Effector CD8-positive, alpha-beta T cell (primary cell): Measurements from ENCODE around the gene HSPA1L.
"Not testable (repeated sequence)": the region's sequence is repeated elsewhere in the genome, so short reads cannot be mapped to it uniquely, and the experiment has no call there.

Source experiments
- DNase-seq: peaks from one replicate; lab custom pipeline; 2025; lab: John Stamatoyannopoulos, UW
- total RNA-seq, 4 experiments: gene quantifications; one replicate each; lab custom pipeline; 2026; lab: John Stamatoyannopoulos, UW

HSPA1L gene
- 8.6 to 12.5 (median 11.0) reads per million in 4 experiments for total RNA-seq

GRCh38 chr6:31815025-31815838, at the start of gene HSPA1L, which contains the start of gene HSPA1A:
TSS of gene HSPA1L (minus strand) at chr6:31815283. CDS start at chr6:31811972, 3,311 bp downstream.
TSS of gene HSPA1A (plus strand) at chr6:31815543. CDS start at chr6:31815757, 214 bp downstream.
- peak; percentile 52 for DNase-seq

- no peak for DNase-seq
These were observed 49.7 kb upstream of the HSPA1L start for GRCh38 chr6:31864818-31865204.

DNA sequence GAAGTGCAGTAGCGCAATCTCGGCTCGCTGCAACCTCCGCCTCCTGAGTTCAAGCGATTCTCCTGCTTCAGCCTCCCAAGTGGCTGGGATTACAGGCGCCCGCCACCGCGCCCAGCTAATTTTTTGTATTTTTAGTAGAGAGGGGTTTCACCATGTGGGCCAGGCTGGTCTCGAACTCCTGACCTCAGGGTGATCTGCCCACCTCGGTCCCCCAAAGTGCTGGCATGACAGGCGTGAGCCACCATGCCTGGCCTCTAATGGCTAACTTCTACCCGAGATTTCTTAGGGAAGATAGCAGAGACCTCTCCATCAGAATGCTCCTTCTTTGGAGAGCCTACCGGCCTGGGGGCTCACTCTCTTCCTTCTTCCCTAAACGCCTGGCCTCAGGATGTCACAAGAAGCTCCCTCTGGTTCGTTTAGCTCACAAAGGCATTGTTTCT, 49.1 kb upstream of the HSPA1L start:
- not testable (repeated sequence) for DNase-seq

DNA sequence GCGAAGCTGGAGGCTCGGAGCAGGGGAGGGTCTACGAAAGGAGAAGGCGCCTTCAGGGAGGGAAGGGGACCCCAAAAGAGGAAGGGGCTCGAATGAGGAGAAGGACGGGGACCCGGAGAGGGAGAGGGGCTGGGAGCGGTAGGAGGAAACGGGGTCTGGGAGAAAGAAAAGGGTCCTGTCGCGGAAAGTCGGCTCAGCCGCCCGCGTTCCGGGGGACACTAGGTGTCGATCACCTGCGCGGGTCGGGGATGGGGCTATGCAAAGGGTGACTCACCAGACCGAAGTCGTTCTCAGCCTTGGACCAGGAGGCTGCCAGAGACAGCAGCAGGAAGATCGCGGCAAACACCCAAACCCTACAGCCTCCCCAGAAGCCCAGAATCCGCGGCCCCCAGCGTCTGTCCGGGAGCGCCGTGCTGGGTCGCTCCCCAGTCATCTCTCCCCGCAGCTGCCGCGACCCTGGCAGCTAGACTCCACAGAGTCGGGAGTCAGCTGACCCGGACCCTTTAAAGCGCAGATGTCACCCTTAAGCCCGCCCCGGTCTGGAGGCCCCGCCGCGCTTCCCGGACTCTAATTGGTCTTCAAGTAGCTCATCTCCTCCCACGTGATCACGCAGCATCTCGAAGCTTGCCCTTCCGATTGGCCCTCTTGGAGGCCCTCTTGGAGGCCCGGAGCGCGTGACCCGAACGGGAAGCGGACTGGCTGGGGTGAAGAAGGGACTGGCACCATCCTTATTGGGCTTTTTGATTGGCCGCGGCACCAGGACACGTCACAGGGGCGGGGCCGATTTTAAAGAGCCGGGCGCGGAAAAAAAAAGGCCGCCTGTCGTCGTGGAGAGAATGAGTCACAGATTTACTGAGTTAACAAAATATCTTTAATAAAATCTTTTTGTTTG, 47.5 kb upstream of the HSPA1L start, which contains the start of gene NEU1:
NEU1 (minus strand) TSS at position 478 of the 892 bp plus-strand sequence; CDS start at position 433, 45 bp downstream.
- DNase-seq = peak; percentile 98

GRCh38 chr6:31861919-31862343, 46.8 kb upstream of the HSPA1L start:
- no peak for DNase-seq

- DNase-seq = no peak
These were observed 46.1 kb upstream of the HSPA1L start for GRCh38 chr6:31861150-31861549.

- DNase-seq = no peak
These were observed 45.3 kb upstream of the HSPA1L start for GRCh38 chr6:31860349-31860748.

GRCh38 chr6:31859923-31860322, 44.8 kb upstream of the HSPA1L start:
- DNase-seq = no peak

GRCh38 chr6:31858707-31859106, 43.6 kb upstream of the HSPA1L start:
- DNase-seq = no peak

DNA sequence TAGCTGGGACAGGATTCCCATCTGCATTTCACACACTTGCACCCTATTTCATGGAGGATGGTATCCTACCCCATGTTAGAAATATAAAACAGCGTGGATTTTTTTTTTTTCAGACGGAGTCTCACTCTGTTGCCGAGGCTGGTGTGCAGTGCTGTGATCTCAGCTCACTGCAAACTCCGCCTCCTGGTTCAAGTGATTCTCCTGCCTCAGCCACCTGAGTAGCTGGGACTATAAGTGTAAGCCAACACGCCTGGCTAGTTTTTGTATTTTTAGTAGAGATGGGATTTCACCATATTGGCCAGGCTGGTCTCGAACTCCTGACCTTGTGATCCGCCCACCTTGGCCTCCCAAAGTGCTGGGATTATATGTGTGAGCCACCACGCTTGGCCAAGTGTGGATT, 42.7 kb upstream of the HSPA1L start:
- DNase-seq = not testable (repeated sequence)

DNA sequence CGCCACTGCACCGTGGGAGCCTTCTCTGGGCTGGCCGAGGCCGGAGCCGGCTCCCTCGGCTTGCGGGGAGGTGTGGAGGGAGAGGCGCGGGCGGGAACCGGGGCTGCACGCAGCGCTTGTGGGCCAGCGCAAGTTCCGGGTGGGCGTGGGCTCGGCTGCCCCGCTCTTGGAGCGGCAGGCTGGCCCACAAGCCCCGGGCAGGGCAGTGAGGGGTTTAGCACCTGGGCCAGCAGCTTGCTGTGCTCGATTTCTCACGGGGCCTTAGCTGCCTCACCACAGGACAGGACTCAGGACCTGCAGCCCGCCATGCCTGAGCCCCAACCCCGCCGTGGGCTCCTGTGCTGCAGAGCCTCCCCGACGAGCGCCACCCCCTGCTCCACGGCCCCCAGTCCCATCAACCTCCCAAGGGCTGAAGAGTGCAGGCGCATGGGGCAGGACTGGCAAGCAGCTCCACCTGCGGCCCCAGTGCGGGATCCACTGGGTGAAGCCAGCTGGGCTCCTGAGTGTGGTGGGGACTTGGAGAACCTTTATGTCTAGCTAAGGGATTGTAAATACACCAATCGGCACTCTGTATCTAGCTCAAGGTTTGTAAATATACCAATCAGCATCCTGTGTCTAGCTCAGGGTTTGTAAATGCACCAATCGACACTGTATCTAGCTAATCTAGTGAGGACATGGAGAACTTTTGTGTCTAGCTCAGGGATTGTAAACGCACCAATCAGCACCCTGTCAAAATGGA, 37.1 kb upstream of the HSPA1L start:
- DNase-seq = not testable (repeated sequence)

DNA sequence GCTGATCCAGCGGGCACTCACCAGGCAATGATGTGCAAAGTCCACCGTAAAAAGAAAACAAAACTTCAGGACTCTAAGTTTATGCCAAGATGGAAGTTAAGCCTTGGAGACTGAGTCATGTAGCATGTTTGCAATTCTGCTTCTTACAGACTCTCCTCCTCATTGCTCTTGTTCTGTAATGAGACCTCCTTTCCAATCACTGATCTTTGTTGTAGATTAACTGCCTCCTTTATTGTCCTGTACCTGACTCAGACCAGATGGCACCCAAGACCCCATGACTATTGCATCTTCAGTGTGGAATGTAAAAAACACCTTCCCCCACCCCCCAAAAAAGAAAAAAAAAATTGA, 36.4 kb upstream of the HSPA1L start:
- DNase-seq = no peak

DNA sequence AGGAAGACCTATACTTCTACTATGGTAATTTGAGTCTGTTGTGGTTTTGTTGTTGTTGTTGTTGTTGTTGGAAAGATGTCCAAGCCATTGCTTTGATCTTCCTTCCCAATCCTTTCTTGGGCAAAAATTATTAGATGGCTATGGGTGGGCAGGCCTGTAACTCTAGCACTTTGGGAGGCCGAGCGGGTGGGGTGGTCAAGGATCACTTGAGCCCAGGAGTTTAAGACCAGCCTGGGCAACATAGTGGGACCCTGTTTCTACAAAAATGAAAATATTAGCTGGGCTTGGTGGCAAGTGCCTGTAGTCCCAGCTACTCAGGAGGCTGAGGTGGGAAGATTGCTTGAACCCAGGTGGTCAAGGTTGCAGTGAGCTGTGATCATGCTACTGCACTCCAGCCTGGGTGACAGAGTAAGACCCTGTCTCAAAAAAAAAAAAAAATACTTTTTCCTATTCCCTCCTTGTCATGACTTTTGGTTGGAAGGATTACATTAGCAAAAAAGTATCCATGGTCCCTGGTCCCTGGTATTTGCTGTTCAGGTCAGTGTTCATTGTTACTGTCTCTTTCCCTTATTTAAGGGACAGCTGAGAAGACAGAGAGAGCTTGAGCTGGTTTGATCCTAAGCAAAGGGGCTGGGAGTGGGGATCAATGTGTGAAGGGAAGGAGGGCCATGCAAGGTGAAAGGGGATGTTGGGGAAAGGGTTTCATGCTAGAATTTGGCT, 35.8 kb upstream of the HSPA1L start:
- no peak for DNase-seq

- no peak for DNase-seq
These were observed 32.3 kb upstream of the HSPA1L start for GRCh38 chr6:31847276-31847978.

DNA sequence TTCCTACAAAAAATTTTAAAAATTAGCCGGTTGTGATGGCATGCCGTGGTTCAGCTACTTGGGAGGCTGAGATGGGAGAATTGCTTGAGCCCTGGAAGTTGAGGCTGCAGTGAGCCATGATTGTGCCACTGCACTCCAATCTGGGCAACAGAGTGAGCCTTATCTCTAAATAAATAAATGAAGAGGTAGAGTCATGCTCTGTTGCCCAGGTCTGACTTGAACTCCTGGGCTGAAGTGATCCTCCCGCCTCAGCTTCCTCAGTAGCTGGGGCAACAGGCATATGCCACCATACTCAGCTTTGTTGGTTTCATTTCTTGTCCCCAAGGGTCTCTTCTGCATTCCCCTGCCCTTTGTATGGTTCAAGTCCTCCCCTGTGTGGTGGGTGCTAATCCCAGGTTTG, 29.4 kb upstream of the HSPA1L start:
- no peak for DNase-seq

- DNase-seq = no peak
These were observed 27.0 kb upstream of the HSPA1L start for GRCh38 chr6:31842053-31842452.

GRCh38 chr6:31839779-31840126, 24.7 kb upstream of the HSPA1L start:
- DNase-seq = not testable (repeated sequence)

DNA sequence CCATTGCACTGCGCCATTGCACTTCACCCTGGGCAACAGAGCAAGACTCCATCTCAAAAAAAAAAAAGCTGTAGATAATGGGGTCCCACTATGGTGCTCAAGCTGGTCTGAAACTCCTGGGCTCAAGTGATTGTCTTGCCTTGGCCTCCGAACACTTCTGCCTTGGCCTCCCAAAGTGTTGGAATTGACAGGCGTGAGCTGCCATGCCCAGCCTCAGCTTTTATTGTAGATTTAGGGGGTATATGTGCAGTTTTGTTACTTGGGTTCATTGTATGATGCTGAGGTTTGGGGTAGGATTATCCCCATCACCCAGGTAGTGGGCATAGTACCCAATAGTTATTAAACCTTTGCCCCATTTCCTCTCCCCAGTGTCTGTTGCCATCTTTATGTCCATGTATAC, 23.9 kb upstream of the HSPA1L start:
- no peak for DNase-seq

GRCh38 chr6:31838114-31838553, 23.1 kb upstream of the HSPA1L start:
- DNase-seq = not testable (repeated sequence)

GRCh38 chr6:31837369-31838113, 22.5 kb upstream of the HSPA1L start:
- no peak for DNase-seq
